Measurements from ENCODE around the gene GIT2.

The GIT2 gene

DNA sequence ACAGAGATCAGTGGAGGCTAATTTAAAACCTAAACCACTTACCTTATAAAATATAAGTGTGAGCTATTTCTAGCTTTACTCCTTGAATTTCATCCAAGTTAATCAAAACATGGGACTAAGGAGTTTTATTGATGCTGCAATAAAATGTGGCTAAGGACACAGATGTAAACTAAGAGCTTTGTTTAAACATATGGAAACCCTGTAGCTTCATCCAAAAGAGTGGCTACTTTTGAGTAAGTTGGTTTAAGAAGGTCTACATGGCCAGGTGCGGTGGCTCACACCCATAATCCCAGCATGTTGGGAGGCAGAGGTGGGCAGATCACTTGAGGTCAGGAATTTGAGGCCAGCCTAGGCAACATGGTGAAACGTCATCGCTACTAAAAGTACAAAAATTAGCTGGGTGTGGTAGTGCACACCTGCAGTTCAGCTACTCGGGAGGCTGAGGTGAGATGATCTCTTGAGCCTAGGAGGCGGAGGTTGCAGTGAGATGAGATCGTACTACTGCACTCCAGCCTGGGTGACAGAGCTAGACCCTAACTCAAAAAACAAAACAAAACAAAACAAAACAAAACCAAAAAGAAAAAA lies 55.7 kb downstream of the GIT2 start:
- no peaks in the 10 kb centered on the region for H3K9me3 ChIP-seq (ENCODE audit: control insufficient read depth, low read length)
- H3K79me2 ChIP-seq: peaks cover 2% of the 10 kb centered on the region
- H2AFZ ChIP-seq: no peak overlapping the region
- H3K4me1 ChIP-seq: no peaks in the 10 kb centered on the region
- H3K9ac ChIP-seq: no peak overlapping the region
- H3K4me3 ChIP-seq (ENCODE audit: low read depth, low read length): no peak overlapping the region
- no peak overlapping the region for H3K4me2 ChIP-seq (ENCODE audit: low read length)
- TF ChIP-seq, protein P1, sequence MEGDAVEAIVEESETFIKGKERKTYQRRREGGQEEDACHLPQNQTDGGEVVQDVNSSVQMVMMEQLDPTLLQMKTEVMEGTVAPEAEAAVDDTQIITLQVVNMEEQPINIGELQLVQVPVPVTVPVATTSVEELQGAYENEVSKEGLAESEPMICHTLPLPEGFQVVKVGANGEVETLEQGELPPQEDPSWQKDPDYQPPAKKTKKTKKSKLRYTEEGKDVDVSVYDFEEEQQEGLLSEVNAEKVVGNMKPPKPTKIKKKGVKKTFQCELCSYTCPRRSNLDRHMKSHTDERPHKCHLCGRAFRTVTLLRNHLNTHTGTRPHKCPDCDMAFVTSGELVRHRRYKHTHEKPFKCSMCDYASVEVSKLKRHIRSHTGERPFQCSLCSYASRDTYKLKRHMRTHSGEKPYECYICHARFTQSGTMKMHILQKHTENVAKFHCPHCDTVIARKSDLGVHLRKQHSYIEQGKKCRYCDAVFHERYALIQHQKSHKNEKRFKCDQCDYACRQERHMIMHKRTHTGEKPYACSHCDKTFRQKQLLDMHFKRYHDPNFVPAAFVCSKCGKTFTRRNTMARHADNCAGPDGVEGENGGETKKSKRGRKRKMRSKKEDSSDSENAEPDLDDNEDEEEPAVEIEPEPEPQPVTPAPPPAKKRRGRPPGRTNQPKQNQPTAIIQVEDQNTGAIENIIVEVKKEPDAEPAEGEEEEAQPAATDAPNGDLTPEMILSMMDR (IDR thresholded peaks at IDR 0.05): no peak
- no peaks in the 10 kb centered on the region for H3K36me3 ChIP-seq (ENCODE audit: control insufficient read depth, insufficient read depth, low read length)
- no peak overlapping the region for H3K27ac ChIP-seq
- H3K27me3 ChIP-seq (ENCODE audit: control insufficient read depth, insufficient read depth, low read length): no peaks in the 10 kb centered on the region

DNA sequence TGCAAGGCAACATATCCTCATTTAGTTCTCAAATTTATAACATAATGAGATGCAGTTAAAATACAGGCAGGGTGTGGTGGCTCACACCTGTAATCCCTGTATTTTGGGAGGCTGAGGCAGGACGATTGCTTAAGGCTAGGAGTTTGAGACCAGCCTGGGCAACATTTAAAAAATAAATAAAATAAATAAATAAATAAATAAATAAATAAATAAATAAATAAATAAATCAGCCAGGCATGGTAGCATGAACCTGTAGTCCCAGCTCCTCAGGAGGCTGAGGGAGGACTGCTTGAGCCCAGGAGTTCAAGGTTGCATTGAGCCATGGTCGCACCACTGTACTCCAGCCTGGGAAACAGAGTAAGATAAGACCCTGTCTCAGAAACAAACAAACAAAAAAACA lies 56.7 kb downstream of the GIT2 start:
- TF ChIP-seq, protein P1 (IDR thresholded peaks at IDR 0.05): no peak
- H3K9me3 ChIP-seq (ENCODE audit: control insufficient read depth, low read length): no peaks in the 10 kb centered on the region
- H3K27me3 ChIP-seq (ENCODE audit: control insufficient read depth, insufficient read depth, low read length): no peaks in the 10 kb centered on the region
- H2AFZ ChIP-seq: no peak overlapping the region
- no peak overlapping the region for H3K4me3 ChIP-seq (ENCODE audit: low read depth, low read length)
- no peak overlapping the region for H3K27ac ChIP-seq
- no peaks in the 10 kb centered on the region for H3K4me1 ChIP-seq
- H3K9ac ChIP-seq: no peak overlapping the region
- H3K36me3 ChIP-seq (ENCODE audit: control insufficient read depth, insufficient read depth, low read length): no peaks in the 10 kb centered on the region
- H3K79me2 ChIP-seq: peaks cover 2% of the 10 kb centered on the region
- no peak overlapping the region for H3K4me2 ChIP-seq (ENCODE audit: low read length)

GRCh38 chr12:109938947-109939346 lies 57.2 kb downstream of the GIT2 start:
- H3K27ac ChIP-seq: no peak overlapping the region
- H3K4me1 ChIP-seq: no peaks in the 10 kb centered on the region
- H3K27me3 ChIP-seq (ENCODE audit: control insufficient read depth, insufficient read depth, low read length): no peaks in the 10 kb centered on the region
- H3K36me3 ChIP-seq (ENCODE audit: control insufficient read depth, insufficient read depth, low read length): no peaks in the 10 kb centered on the region
- no peak overlapping the region for H3K4me2 ChIP-seq (ENCODE audit: low read length)
- H3K4me3 ChIP-seq (ENCODE audit: low read depth, low read length): no peak overlapping the region
- no peaks in the 10 kb centered on the region for H3K9me3 ChIP-seq (ENCODE audit: control insufficient read depth, low read length)
- no peak overlapping the region for H3K9ac ChIP-seq
- TF ChIP-seq, protein P1 (IDR thresholded peaks at IDR 0.05): no peak
- H2AFZ ChIP-seq: no peak overlapping the region
- H3K79me2 ChIP-seq: no peaks in the 10 kb centered on the region

DNA sequence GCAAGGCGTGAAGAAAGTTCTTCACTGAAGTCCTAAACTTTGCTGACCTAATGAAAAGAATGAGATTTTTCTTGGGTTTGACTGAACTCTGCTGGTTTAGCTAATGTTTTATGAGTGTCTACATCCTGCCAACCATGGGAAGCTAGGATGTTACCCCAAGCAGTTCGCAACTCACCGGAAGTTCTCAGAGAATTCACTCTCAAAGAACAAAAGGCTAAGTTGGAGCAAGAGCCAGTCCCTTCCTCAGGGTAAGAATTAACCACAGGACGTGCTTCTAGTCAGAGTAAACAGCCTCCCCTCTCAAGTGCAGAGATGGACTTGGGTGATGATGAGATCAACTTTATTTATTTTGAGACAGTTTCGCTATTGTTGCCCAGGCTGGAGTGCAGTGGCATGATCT lies 58.8 kb downstream of the GIT2 start:
- H3K27ac ChIP-seq: no peak overlapping the region
- no peak overlapping the region for H2AFZ ChIP-seq
- no peaks in the 10 kb centered on the region for H3K27me3 ChIP-seq (ENCODE audit: control insufficient read depth, insufficient read depth, low read length)
- H3K4me3 ChIP-seq (ENCODE audit: low read depth, low read length): no peak overlapping the region
- H3K4me2 ChIP-seq (ENCODE audit: low read length): no peak overlapping the region
- no peaks in the 10 kb centered on the region for H3K9me3 ChIP-seq (ENCODE audit: control insufficient read depth, low read length)
- H3K79me2 ChIP-seq: no peaks in the 10 kb centered on the region
- H3K9ac ChIP-seq: no peak overlapping the region
- H3K36me3 ChIP-seq (ENCODE audit: control insufficient read depth, insufficient read depth, low read length): no peaks in the 10 kb centered on the region
- H3K4me1 ChIP-seq: no peaks in the 10 kb centered on the region
- TF ChIP-seq, protein P1 (IDR thresholded peaks at IDR 0.05): no peak

DNA sequence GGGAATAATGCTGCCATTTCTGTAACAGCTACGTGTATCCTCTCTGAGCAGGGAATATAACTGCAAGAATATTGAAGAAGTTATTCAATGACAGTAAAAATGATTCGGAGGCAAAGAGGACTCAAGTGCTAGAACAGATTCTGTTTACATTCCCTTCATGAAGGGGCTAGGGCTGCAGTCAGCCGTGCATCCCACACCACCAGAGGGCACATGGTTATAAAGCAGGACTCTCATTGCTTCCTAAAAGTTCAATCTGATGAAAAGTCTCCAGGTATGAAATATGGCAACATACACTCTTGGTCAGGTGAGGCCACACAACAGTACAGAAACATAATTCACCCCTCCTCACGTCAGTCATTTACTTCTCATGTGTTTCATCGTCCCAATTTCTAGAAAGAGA lies 62.1 kb downstream of the GIT2 start:
- Histone ChIP-seq H3K4me3 (ENCODE audit: low read depth, low read length) (no peak overlapping the region), H2AFZ (no peak overlapping the region), H3K4me1 (no peaks in the 10 kb centered on the region), H3K9me3 (ENCODE audit: control insufficient read depth, low read length) (no peaks in the 10 kb centered on the region), H3K27ac (no peak overlapping the region), H3K36me3 (ENCODE audit: control insufficient read depth, insufficient read depth, low read length) (no peaks in the 10 kb centered on the region), H3K4me2 (ENCODE audit: low read length) (no peak overlapping the region), H3K9ac (no peak overlapping the region), H3K79me2 (no peaks in the 10 kb centered on the region), H3K27me3 (ENCODE audit: control insufficient read depth, insufficient read depth, low read length) (no peaks in the 10 kb centered on the region)
- TF ChIP-seq, protein P1 (IDR thresholded peaks at IDR 0.05): no peak
